Thoracic aorta (tissue), 2 donors: ENCODE measurements around the gene COL12A1. TPM values are rescaled to one million over a fixed set of nuclear protein-coding genes. Genes with fewer than 3 reads are reported as not detected.

ENCODE experiments used
- ATAC-seq: fragments of 150-250 bp; one replicate; pipeline ENCODE4 v1.8.0; 2017; ENCODE audit warnings: low read depth; ENCODE audit not compliant: insufficient number of reproducible peaks, low FRiP score
- DNase-seq: peaks from one replicate; pipeline ENCODE4 v3.0.0-alpha.2; 2020; ENCODE audit warnings: low spot score
- H3K27ac ChIP-seq, 2 donors: fragments of 200-600 bp; sonication (generic); 1 replicate in 1 of 2; 2 replicates in 1 of 2; pipeline ENCODE4 v1.5.1; 2016; ENCODE audit warnings: mild to moderate bottlenecking in 2 of 2, moderate library complexity in 2 of 2
- H3K27me3 ChIP-seq: fragments of 200-600 bp; sonication (generic); replicated peaks from 2 replicates; pipeline ENCODE4 v1.6.0; 2016; ENCODE audit warnings: mild to moderate bottlenecking; ENCODE audit not compliant: insufficient read depth
- H3K36me3 ChIP-seq: fragments of 200-600 bp; sonication (generic); one replicate; pipeline ENCODE4 v1.5.1; 2016
- H3K4me1 ChIP-seq, 2 donors: fragments of 200-600 bp; sonication (generic); 1 replicate in 1 of 2; 2 replicates in 1 of 2; pipeline versions ENCODE4 v1.5.1 to v1.6.0; 2016; ENCODE audit warnings: low read depth in 2 of 2, mild to moderate bottlenecking in 1 of 2; ENCODE audit not compliant: control insufficient read depth in 1 of 2
- H3K4me3 ChIP-seq: fragments of 200-600 bp; sonication (generic); 2 replicates; pipeline ENCODE4 v1.5.1; 2016; ENCODE audit warnings: mild to moderate bottlenecking
- H3K9me3 ChIP-seq: fragments of 200-600 bp; sonication (generic); 2 replicates; pipeline ENCODE4 v1.5.1; 2016
- CTCF ChIP-seq: fragments of 200-600 bp; sonication (generic); IDR thresholded peaks from one replicate; pipeline ENCODE4 v1.5.1; 2019; ENCODE audit warnings: antibody characterized with exemption
- total RNA-seq, 2 donors: library from RNA; depleted of rRNA; stranded (reverse); fragments of >200 nt; gene quantifications; one replicate each; pipeline versions ENCODE4 v1.1.0 to v1.2.3, GENCODE V29; 2016

COL12A1 gene
- total RNA-seq: 100 to 1,000 TPM in 1 of 2 donors, 10 to 100 TPM in 1; 92.3 to 131 TPM

- TF ChIP-seq CTCF: peak; percentile 24
- Histone ChIP-seq H3K27ac (peak within 1 kb of the TSS; percentile 74 to 80), H3K4me3 (peak within 1 kb of the TSS; percentile 85), H3K9me3 (no peaks in the 10 kb centered on the region), H3K27me3 (no peaks in the 10 kb centered on the region), H3K36me3 (no peaks in the 10 kb centered on the region), H3K4me1 (peaks cover 9 to 30% of the 10 kb centered on the region in 2 donors)
- ATAC-seq (peak; percentile 67), DNase-seq (peak; percentile 75)
Observed at GRCh38 chr6:75205776-75206575, at the start of gene COL12A1. TSS of gene COL12A1 (minus strand) at chr6:75206053. CDS start at chr6:75202792, 3,261 bp downstream.

DNA sequence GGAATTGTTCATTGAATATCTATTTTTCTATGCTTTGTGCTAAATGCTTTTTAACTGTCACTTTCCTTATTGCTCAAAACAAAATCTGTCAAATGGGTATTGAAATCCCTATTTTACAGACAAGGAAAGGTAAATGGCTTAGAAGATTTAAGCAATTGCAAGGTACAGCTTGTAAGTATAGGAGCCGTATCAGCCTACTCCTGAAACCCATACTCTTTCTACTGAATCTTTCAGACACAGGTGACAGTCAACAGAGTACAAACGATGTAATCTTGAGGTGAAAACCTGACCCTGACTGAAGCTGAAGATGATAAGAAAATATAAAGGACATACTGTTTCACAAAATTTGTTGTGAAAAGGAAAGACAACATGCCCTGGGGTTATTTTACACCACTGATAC is 44.7 kb upstream of the COL12A1 start:
- no peaks in the 10 kb centered on the region for H3K27me3 ChIP-seq
- no peak for DNase-seq
- H3K9me3 ChIP-seq: no peaks in the 10 kb centered on the region
- H3K36me3 ChIP-seq: no peaks in the 10 kb centered on the region
- no peak overlapping the region for H3K4me3 ChIP-seq
- H3K4me1 ChIP-seq: no peaks in the 10 kb centered on the region
- no peak overlapping the region for H3K27ac ChIP-seq
- TF ChIP-seq CTCF: no peak
- ATAC-seq: no peak

DNA sequence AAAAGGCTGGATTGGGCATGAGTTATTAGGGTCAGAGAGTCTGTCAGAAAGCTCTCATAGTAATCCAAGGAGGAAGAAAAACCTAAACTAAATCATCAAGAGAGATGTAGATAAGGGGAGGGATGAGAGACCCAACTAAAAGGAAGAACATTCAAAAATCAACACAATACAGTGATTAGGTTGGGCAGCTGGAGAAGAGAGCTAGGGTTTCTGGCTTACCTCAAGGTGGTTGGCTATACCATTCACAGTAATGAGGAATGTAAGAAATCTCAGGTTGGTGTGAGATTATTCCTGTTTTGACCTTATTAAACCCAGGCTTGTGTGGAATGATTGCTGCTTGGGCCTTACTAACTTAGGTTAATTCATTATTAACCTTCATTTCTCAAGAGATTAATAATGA is 44.0 kb upstream of the COL12A1 start:
- H3K9me3 ChIP-seq: no peaks in the 10 kb centered on the region
- H3K4me3 ChIP-seq: no peak overlapping the region
- H3K36me3 ChIP-seq: no peaks in the 10 kb centered on the region
- TF ChIP-seq CTCF: no peak
- ATAC-seq (no peak), DNase-seq (no peak)
- peaks cover 0 to under 1% of the 10 kb centered on the region in 2 donors for H3K4me1 ChIP-seq
- no peak overlapping the region for H3K27ac ChIP-seq
- no peaks in the 10 kb centered on the region for H3K27me3 ChIP-seq

DNA sequence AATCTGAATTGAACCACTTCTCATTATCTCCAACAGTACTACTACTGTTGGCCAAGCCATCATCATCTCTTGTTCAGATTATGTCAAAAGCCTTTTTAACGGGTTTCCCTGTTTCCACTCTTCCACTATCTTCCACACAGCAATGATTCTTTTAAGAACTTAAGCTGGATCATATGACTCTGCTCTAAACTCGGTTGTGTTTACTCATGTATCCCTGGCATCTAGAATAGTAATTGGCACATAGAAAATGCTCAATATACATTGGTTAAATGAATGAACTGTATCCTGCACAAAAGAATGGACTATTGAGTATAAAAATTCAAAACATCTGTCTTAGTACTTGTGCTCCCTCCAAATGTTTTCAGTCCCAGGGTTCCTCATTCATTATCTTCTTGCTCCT is 40.5 kb upstream of the COL12A1 start:
- H3K9me3 ChIP-seq: no peaks in the 10 kb centered on the region

More for the DNA sequence above, 40.5 kb upstream of the COL12A1 start:
- Histone ChIP-seq H3K4me1 (peaks cover 13 to 15% of the 10 kb centered on the region in 2 donors), H3K4me3 (no peak overlapping the region), H3K27me3 (no peaks in the 10 kb centered on the region), H3K36me3 (no peaks in the 10 kb centered on the region), H3K27ac (no peak overlapping the region)
- no peak for TF ChIP-seq CTCF
- DNase-seq: no peak
- no peak for ATAC-seq
